GM23338 (cell line): ENCODE measurements around the gene RABIF. TPM values are rescaled to one million over a fixed set of nuclear protein-coding genes. Genes with fewer than 3 reads are reported as not detected.

ENCODE experiments used
- ATAC-seq: fragments of 200-7000 bp; cut with Tn5 transposase; 3 replicates; pipeline ENCODE4 v1.9.1; 2020
- DNase-seq: peaks from one replicate; pipeline ENCODE4 v3.0.0-alpha.2; 2015; ENCODE audit warnings: low spot score
- H2AFZ ChIP-seq: fragments of 200-600 bp; sonication (generic); 2 replicates; pipeline ENCODE4 v1.8.0; 2016; ENCODE audit warnings: antibody characterized with exemption, mild to moderate bottlenecking, moderate library complexity
- H3F3A ChIP-seq: fragments of 200-600 bp; sonication (generic); replicated peaks from 2 replicates; pipeline ENCODE4 v1.8.0; 2017; ENCODE audit warnings: antibody characterized with exemption, mixed run types, low read depth
- H3K27ac ChIP-seq: fragments of 200-600 bp; sonication (generic); 2 replicates; pipeline ENCODE4 v1.6.1; 2016; ENCODE audit warnings: low read depth
- H3K27me3 ChIP-seq: fragments of 200-600 bp; sonication (generic); 2 replicates; pipeline ENCODE4 v1.8.0; 2016; ENCODE audit warnings: mild to moderate bottlenecking, mixed run types, moderate library complexity; ENCODE audit not compliant: insufficient read depth
- H3K36me3 ChIP-seq: fragments of 200-600 bp; sonication (generic); 2 replicates; pipeline ENCODE4 v1.8.0; 2016; ENCODE audit warnings: mild to moderate bottlenecking; ENCODE audit not compliant: insufficient read depth
- H3K4me1 ChIP-seq: fragments of 200-600 bp; sonication (generic); 2 replicates; pipeline ENCODE4 v1.8.0; 2016; ENCODE audit warnings: mild to moderate bottlenecking, moderate library complexity; ENCODE audit not compliant: insufficient read depth
- H3K4me2 ChIP-seq: fragments of 200-600 bp; sonication (generic); 2 replicates; pipeline ENCODE4 v1.7.1; 2017; ENCODE audit warnings: mixed run types
- H3K4me3 ChIP-seq: fragments of 200-600 bp; sonication (generic); 2 replicates; pipeline ENCODE4 v1.6.1; 2016; ENCODE audit warnings: mixed run types
- H3K79me2 ChIP-seq: fragments of 200-600 bp; sonication (generic); replicated peaks from 2 replicates; pipeline ENCODE4 v1.8.0; 2017; ENCODE audit warnings: mild to moderate bottlenecking; ENCODE audit not compliant: insufficient read depth
- H3K9me2 ChIP-seq: fragments of 200-600 bp; sonication (generic); 2 replicates; pipeline ENCODE4 v1.8.0; 2017; ENCODE audit not compliant: insufficient read depth
- H4K20me1 ChIP-seq: fragments of 200-600 bp; sonication (generic); replicated peaks from 2 replicates; pipeline ENCODE4 v1.8.0; 2017; ENCODE audit warnings: mild to moderate bottlenecking; ENCODE audit not compliant: insufficient read depth
- H3K27ac Mint-ChIP-seq: 2 replicates; pipeline ENCODE4 v1.8.0; 2020; ENCODE audit warnings: inconsistent platforms, mild to moderate bottlenecking, moderate library complexity, mixed read lengths
- H3K27me3 Mint-ChIP-seq: 3 replicates; pipeline ENCODE4 v1.8.0; 2022; ENCODE audit warnings: low read depth, mild to moderate bottlenecking, moderate library complexity, mixed read lengths, inconsistent platforms; ENCODE audit not compliant: insufficient read depth, poor library complexity
- H3K36me3 Mint-ChIP-seq: 3 replicates; pipeline ENCODE4 v1.8.0; 2021; ENCODE audit warnings: low read depth, mild to moderate bottlenecking, inconsistent platforms, moderate library complexity, mixed read lengths
- H3K4me1 Mint-ChIP-seq: 3 replicates; pipeline ENCODE4 v1.8.0; 2020; ENCODE audit warnings: mild to moderate bottlenecking, inconsistent platforms, mixed read lengths
- H3K4me3 Mint-ChIP-seq: 3 replicates; pipeline ENCODE4 v1.8.0; 2021; ENCODE audit warnings: moderate library complexity, mild to moderate bottlenecking, inconsistent platforms, mixed read lengths
- H3K9me3 Mint-ChIP-seq: 3 replicates; pipeline ENCODE4 v1.8.0; 2020; ENCODE audit warnings: moderate library complexity, mild to moderate bottlenecking, inconsistent platforms, mixed read lengths
- CREB1 ChIP-seq: fragments of 250-450 bp; sonication (Bioruptor Pico); IDR thresholded peaks from 2 replicates; pipeline ENCODE4 v1.5.0; 2020; ENCODE audit warnings: low read depth, mild to moderate bottlenecking, moderate library complexity
- EZH2 ChIP-seq: fragments of 200-600 bp; sonication (generic); IDR thresholded peaks from one replicate; pipeline ENCODE4 v1.8.0; 2017; ENCODE audit warnings: antibody characterized with exemption, mild to moderate bottlenecking, low read depth; ENCODE audit not compliant: unreplicated experiment
- EZH2phosphoT487 ChIP-seq: fragments of 200-600 bp; sonication (generic); IDR thresholded peaks from one replicate; pipeline ENCODE4 v1.8.1; 2018; ENCODE audit warnings: antibody characterized with exemption; ENCODE audit not compliant: unreplicated experiment
- JUNB ChIP-seq: IDR thresholded peaks from one replicate; pipeline ENCODE4 v1.6.1; 2016; ENCODE audit warnings: antibody characterized with exemption; ENCODE audit not compliant: unreplicated experiment
- NANOG ChIP-seq: IDR thresholded peaks from 2 replicates; pipeline ENCODE4 v1.6.1; 2016; ENCODE audit warnings: antibody characterized with exemption, borderline replicate concordance
- POLR2AphosphoS5 ChIP-seq: IDR thresholded peaks from 2 replicates; pipeline ENCODE4 v1.6.1; 2016; ENCODE audit warnings: antibody characterized with exemption, low read depth
- STAT1 ChIP-seq: IDR thresholded peaks from one replicate; pipeline ENCODE4 v1.6.1; 2016; ENCODE audit warnings: antibody characterized with exemption; ENCODE audit not compliant: unreplicated experiment
- ZNF114 ChIP-seq: fragments of 250-450 bp; sonication (Bioruptor Pico); IDR thresholded peaks from 2 replicates; pipeline ENCODE4 v1.5.0; 2020; ENCODE audit warnings: mild to moderate bottlenecking, moderate library complexity
- ZNF331 ChIP-seq: fragments of 250-450 bp; sonication (Bioruptor Pico); IDR thresholded peaks from 2 replicates; pipeline ENCODE4 v1.5.0; 2020; ENCODE audit warnings: low read depth, mild to moderate bottlenecking, moderate library complexity
- polyA plus RNA-seq: library from polyadenylated mRNA; unstranded; fragments of >200 nt; fragmentation: Nextera tagmentation; extraction: Ambion mirVana; gene quantifications from 2 replicates; pipeline ENCODE4 v1.2.1, GENCODE V29; 2016
- total RNA-seq: library from RNA; depleted of rRNA; stranded (reverse); fragments of >200 nt; shearing (Covaris generic); gene quantifications from 2 replicates; pipeline ENCODE4 v1.2.3, GENCODE V29; 2014
- TF ChIP-seq, protein P1 (sequence below): IDR thresholded peaks from one replicate; pipeline ENCODE4 v1.6.1; 2018; ENCODE audit warnings: antibody characterized with exemption; ENCODE audit not compliant: unreplicated experiment
- TF ChIP-seq, protein P2 (sequence below): IDR thresholded peaks from 2 replicates; pipeline ENCODE4 v1.6.1; 2016; ENCODE audit warnings: antibody characterized with exemption
- TF ChIP-seq, protein P3 (sequence below), 2 experiments: fragments of 200-600 bp in 1 of 2; sonication (generic) in 1 of 2; conservative IDR thresholded peaks; 2 replicates each; pipeline versions ENCODE4 v1.5.1 to v1.6.1; 2016 to 2017; ENCODE audit warnings: antibody characterized with exemption in 2 of 2, low read depth in 2 of 2, mild to moderate bottlenecking in 2 of 2, moderate library complexity in 1 of 2
- TF ChIP-seq, protein P4 (sequence below): fragments of 250-450 bp; sonication (Bioruptor Pico); IDR thresholded peaks from 2 replicates; pipeline ENCODE4 v1.5.0; 2020; ENCODE audit warnings: mild to moderate bottlenecking, moderate library complexity

The RABIF gene
- total and polyA plus RNA-seq, 2 experiments from 2014 or later = 4.9 to 7.6 TPM

DNA sequence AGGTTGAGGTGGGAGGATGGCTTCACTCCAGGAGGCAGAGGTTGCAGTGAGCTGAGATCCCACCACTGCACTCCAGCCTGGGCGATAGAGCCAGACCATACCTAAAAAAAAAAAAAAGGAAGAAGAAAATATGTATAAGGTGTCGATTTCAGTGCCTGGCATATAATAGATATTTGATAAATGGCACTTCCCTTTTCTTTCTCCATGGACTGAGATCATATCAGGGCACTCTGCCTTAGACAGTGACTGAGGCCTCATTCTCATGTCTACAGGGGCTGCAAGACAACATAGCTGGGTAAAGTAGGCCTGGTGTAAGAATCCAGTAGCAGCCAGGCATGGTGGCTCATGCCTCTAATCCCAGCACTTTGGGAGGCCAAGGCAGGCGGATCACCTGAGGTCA lies 57.0 kb downstream of the RABIF start:
- Mint-ChIP-seq H3K9me3 (no peaks in the 10 kb centered on the region), H3K36me3 (no peaks in the 10 kb centered on the region), H3K4me3 (no peak overlapping the region), H3K27me3 (peaks cover 7% of the 10 kb centered on the region), H3K4me1 (peaks cover 17% of the 10 kb centered on the region), H3K27ac (no peak overlapping the region)
- no peaks in the 10 kb centered on the region for H3K36me3 ChIP-seq
- no peak overlapping the region for H3K27ac ChIP-seq
- H3K4me2 ChIP-seq = no peak overlapping the region
- no peaks in the 10 kb centered on the region for H4K20me1 ChIP-seq
- DNase-seq (no peak), ATAC-seq (no peak)
- no peaks in the 10 kb centered on the region; the same call in 1 of the 2 replicates for H3K9me2 ChIP-seq
- H3K79me2 ChIP-seq = no peaks in the 10 kb centered on the region
- no peaks in the 10 kb centered on the region for H3F3A ChIP-seq
- no peak overlapping the region for H2AFZ ChIP-seq
- no peak overlapping the region for H3K4me3 ChIP-seq
- H3K27me3 ChIP-seq = no peaks in the 10 kb centered on the region
- TF ChIP-seq CREB1 (CRISPR knock-in tag) = no peak
- no peak for TF ChIP-seq EZH2phosphoT487
- no peak for TF ChIP-seq STAT1
- no peak for TF ChIP-seq JUNB
- TF ChIP-seq, protein P1, sequence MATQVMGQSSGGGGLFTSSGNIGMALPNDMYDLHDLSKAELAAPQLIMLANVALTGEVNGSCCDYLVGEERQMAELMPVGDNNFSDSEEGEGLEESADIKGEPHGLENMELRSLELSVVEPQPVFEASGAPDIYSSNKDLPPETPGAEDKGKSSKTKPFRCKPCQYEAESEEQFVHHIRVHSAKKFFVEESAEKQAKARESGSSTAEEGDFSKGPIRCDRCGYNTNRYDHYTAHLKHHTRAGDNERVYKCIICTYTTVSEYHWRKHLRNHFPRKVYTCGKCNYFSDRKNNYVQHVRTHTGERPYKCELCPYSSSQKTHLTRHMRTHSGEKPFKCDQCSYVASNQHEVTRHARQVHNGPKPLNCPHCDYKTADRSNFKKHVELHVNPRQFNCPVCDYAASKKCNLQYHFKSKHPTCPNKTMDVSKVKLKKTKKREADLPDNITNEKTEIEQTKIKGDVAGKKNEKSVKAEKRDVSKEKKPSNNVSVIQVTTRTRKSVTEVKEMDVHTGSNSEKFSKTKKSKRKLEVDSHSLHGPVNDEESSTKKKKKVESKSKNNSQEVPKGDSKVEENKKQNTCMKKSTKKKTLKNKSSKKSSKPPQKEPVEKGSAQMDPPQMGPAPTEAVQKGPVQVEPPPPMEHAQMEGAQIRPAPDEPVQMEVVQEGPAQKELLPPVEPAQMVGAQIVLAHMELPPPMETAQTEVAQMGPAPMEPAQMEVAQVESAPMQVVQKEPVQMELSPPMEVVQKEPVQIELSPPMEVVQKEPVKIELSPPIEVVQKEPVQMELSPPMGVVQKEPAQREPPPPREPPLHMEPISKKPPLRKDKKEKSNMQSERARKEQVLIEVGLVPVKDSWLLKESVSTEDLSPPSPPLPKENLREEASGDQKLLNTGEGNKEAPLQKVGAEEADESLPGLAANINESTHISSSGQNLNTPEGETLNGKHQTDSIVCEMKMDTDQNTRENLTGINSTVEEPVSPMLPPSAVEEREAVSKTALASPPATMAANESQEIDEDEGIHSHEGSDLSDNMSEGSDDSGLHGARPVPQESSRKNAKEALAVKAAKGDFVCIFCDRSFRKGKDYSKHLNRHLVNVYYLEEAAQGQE = no peak
- TF ChIP-seq, protein P2, sequence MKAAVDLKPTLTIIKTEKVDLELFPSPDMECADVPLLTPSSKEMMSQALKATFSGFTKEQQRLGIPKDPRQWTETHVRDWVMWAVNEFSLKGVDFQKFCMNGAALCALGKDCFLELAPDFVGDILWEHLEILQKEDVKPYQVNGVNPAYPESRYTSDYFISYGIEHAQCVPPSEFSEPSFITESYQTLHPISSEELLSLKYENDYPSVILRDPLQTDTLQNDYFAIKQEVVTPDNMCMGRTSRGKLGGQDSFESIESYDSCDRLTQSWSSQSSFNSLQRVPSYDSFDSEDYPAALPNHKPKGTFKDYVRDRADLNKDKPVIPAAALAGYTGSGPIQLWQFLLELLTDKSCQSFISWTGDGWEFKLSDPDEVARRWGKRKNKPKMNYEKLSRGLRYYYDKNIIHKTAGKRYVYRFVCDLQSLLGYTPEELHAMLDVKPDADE = no peak
- no peak for TF ChIP-seq EZH2
- TF ChIP-seq, protein P3, sequence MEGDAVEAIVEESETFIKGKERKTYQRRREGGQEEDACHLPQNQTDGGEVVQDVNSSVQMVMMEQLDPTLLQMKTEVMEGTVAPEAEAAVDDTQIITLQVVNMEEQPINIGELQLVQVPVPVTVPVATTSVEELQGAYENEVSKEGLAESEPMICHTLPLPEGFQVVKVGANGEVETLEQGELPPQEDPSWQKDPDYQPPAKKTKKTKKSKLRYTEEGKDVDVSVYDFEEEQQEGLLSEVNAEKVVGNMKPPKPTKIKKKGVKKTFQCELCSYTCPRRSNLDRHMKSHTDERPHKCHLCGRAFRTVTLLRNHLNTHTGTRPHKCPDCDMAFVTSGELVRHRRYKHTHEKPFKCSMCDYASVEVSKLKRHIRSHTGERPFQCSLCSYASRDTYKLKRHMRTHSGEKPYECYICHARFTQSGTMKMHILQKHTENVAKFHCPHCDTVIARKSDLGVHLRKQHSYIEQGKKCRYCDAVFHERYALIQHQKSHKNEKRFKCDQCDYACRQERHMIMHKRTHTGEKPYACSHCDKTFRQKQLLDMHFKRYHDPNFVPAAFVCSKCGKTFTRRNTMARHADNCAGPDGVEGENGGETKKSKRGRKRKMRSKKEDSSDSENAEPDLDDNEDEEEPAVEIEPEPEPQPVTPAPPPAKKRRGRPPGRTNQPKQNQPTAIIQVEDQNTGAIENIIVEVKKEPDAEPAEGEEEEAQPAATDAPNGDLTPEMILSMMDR (conservative IDR thresholded peaks at IDR 0.05; ENCODE audit: low read depth in 2 of 2) = no peak
- TF ChIP-seq POLR2AphosphoS5 = no peak
- TF ChIP-seq ZNF114 (CRISPR knock-in tag) = no peak
- TF ChIP-seq ZNF331 (CRISPR knock-in tag) = no peak
- TF ChIP-seq, protein P4, sequence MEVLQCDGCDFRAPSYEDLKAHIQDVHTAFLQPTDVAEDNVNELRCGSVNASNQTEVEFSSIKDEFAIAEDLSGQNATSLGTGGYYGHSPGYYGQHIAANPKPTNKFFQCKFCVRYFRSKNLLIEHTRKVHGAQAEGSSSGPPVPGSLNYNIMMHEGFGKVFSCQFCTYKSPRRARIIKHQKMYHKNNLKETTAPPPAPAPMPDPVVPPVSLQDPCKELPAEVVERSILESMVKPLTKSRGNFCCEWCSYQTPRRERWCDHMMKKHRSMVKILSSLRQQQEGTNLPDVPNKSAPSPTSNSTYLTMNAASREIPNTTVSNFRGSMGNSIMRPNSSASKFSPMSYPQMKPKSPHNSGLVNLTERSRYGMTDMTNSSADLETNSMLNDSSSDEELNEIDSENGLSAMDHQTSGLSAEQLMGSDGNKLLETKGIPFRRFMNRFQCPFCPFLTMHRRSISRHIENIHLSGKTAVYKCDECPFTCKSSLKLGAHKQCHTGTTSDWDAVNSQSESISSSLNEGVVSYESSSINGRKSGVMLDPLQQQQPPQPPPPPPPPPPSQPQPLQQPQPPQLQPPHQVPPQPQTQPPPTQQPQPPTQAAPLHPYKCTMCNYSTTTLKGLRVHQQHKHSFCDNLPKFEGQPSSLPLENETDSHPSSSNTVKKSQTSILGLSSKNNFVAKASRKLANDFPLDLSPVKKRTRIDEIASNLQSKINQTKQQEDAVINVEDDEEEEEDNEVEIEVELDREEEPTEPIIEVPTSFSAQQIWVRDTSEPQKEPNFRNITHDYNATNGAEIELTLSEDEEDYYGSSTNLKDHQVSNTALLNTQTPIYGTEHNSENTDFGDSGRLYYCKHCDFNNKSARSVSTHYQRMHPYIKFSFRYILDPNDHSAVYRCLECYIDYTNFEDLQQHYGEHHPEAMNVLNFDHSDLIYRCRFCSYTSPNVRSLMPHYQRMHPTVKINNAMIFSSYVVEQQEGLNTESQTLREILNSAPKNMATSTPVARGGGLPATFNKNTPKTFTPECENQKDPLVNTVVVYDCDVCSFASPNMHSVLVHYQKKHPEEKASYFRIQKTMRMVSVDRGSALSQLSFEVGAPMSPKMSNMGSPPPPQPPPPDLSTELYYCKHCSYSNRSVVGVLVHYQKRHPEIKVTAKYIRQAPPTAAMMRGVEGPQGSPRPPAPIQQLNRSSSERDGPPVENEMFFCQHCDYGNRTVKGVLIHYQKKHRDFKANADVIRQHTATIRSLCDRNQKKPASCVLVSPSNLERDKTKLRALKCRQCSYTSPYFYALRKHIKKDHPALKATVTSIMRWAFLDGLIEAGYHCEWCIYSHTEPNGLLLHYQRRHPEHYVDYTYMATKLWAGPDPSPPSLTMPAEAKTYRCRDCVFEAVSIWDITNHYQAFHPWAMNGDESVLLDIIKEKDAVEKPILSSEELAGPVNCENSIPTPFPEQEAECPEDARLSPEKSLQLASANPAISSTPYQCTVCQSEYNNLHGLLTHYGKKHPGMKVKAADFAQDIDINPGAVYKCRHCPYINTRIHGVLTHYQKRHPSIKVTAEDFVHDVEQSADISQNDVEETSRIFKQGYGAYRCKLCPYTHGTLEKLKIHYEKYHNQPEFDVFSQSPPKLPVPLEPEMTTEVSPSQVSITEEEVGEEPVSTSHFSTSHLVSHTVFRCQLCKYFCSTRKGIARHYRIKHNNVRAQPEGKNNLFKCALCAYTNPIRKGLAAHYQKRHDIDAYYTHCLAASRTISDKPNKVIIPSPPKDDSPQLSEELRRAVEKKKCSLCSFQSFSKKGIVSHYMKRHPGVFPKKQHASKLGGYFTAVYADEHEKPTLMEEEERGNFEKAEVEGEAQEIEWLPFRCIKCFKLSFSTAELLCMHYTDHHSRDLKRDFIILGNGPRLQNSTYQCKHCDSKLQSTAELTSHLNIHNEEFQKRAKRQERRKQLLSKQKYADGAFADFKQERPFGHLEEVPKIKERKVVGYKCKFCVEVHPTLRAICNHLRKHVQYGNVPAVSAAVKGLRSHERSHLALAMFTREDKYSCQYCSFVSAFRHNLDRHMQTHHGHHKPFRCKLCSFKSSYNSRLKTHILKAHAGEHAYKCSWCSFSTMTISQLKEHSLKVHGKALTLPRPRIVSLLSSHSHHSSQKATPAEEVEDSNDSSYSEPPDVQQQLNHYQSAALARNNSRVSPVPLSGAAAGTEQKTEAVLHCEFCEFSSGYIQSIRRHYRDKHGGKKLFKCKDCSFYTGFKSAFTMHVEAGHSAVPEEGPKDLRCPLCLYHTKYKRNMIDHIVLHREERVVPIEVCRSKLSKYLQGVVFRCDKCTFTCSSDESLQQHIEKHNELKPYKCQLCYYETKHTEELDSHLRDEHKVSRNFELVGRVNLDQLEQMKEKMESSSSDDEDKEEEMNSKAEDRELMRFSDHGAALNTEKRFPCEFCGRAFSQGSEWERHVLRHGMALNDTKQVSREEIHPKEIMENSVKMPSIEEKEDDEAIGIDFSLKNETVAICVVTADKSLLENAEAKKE = no peak
- no peak for TF ChIP-seq NANOG
- H3K4me1 ChIP-seq = peaks cover 4% of the 10 kb centered on the region; the same call in 1 of the 2 replicates
